T-cell (primary cell): Measurements from ENCODE around the gene CCT7. TPM values are rescaled to one million over a fixed set of nuclear protein-coding genes. Genes with fewer than 3 reads are reported as not detected.

Experiments
- ATAC-seq, 4 experiments: fragments of 200-7000 bp in 3 of 4; fragments of 150-1000 bp in 1 of 4; cut with Tn5 transposase; replicated peaks in 1 of 4; 1 replicate in 3 of 4; 2 replicates in 1 of 4; pipeline ENCODE4 v1.10.0; 2021; ENCODE audit warnings: moderate library complexity in 3 of 4, mild to moderate bottlenecking in 2 of 4, moderate number of reproducible peaks in 1 of 4
- CTCF ChIA-PET, 2 donors: fragments of 300-600 bp; sonication (Branson Sonifier 250); formaldehyde crosslinking; loops; one replicate each; lab custom pipeline; 2022; ENCODE audit warnings: antibody characterized with exemption in 2 of 2; lab: Charles Lee
- POLR2A ChIA-PET, 2 donors: fragments of 300-600 bp; sonication (Branson Sonifier 250); formaldehyde crosslinking; loops; one replicate each; lab custom pipeline; 2022; ENCODE audit warnings: antibody characterized with exemption in 2 of 2; lab: Charles Lee
- DNase-seq, 35 experiments: peaks; one replicate each; pipeline versions ENCODE4 v3.0.0 to v3.0.0-alpha.2; 2013 to 2023
- H3K27ac ChIP-seq: one replicate; pipeline ENCODE4 v1.5.1; 2013; ENCODE audit warnings: low read length
- H3K27me3 ChIP-seq, 2 experiments: replicated peaks in 1 of 2; 1 replicate in 1 of 2; 2 replicates in 1 of 2; pipeline versions ENCODE4 v1.6.1 to v1.7.0; 2013; ENCODE audit warnings: low read length in 1 of 2, mixed read lengths in 1 of 2; ENCODE audit not compliant: control insufficient read depth in 2 of 2, insufficient read depth in 2 of 2; ENCODE audit errors: extremely low read depth in 1 of 2
- H3K36me3 ChIP-seq, 2 donors: 1 replicate in 1 of 2; 2 replicates in 1 of 2; pipeline versions ENCODE4 v1.6.1 to v1.7.0; 2013; ENCODE audit warnings: low read length in 1 of 2; ENCODE audit not compliant: control insufficient read depth in 2 of 2, insufficient read depth in 1 of 2; ENCODE audit errors: extremely low read depth in 1 of 2
- H3K4me1 ChIP-seq, 2 experiments: 1 replicate in 1 of 2; 2 replicates in 1 of 2; pipeline versions ENCODE4 v1.6.1 to v1.7.0; 2013; ENCODE audit warnings: low read length in 2 of 2, mixed read lengths in 1 of 2; ENCODE audit not compliant: insufficient read depth in 2 of 2, control insufficient read depth in 1 of 2; ENCODE audit errors: extremely low read depth in 1 of 2
- H3K4me3 ChIP-seq, 2 donors: 1 replicate in 1 of 2; 2 replicates in 1 of 2; pipeline versions ENCODE4 v1.5.1 to v1.7.0; 2013; ENCODE audit warnings: mild to moderate bottlenecking in 2 of 2, low read length in 1 of 2, moderate library complexity in 1 of 2; ENCODE audit not compliant: control insufficient read depth in 1 of 2; ENCODE audit errors: extremely low read depth in 1 of 2
- H3K9me3 ChIP-seq: 2 replicates; pipeline ENCODE4 v1.7.0; 2013
- H3K27ac Mint-ChIP-seq, 2 donors: one replicate each; pipeline ENCODE4 v1.8.0; 2020 to 2021; ENCODE audit warnings: mild to moderate bottlenecking in 2 of 2, mixed read lengths in 2 of 2
- H3K27me3 Mint-ChIP-seq, 2 donors: one replicate each; pipeline ENCODE4 v1.8.0; 2021 to 2022; ENCODE audit warnings: mixed read lengths in 2 of 2
- H3K36me3 Mint-ChIP-seq: one replicate; pipeline ENCODE4 v1.8.0; 2021; ENCODE audit warnings: mixed read lengths
- H3K4me1 Mint-ChIP-seq, 3 donors: one replicate each; pipeline ENCODE4 v1.8.0; 2020 to 2022; ENCODE audit warnings: mixed read lengths in 3 of 3, mild to moderate bottlenecking in 1 of 3
- H3K4me3 Mint-ChIP-seq, 3 donors: one replicate each; pipeline ENCODE4 v1.8.0; 2020 to 2022; ENCODE audit warnings: mild to moderate bottlenecking in 3 of 3, mixed read lengths in 3 of 3, moderate library complexity in 3 of 3
- H3K9me3 Mint-ChIP-seq, 3 donors: one replicate each; pipeline ENCODE4 v1.8.0; 2020 to 2022; ENCODE audit warnings: mixed read lengths in 3 of 3
- WGBS: methylation state at CpG from one replicate; pipeline ENCODE4 v1.1.5; 2013; ENCODE audit warnings: missing lambda C conversion rate; ENCODE audit not compliant: insufficient coverage; 5-methylcytosine and 5-hydroxymethylcytosine counted together
- total RNA-seq, 35 experiments: library from RNA in 6 of 35; stranded (reverse) in 6 of 35; fragments of 120-200 nt in 1 of 35; gene quantifications; one replicate each; pipeline versions ENCODE4 v1.2.1 to v1.2.4 and lab custom pipeline; 2013 to 2026

Gene CCT7
- total RNA-seq, 5 donors from 2014 or later (not counting 1 experiment from before 2014, with no cell fraction given) = 120 to 210 (median 193) TPM

DNA sequence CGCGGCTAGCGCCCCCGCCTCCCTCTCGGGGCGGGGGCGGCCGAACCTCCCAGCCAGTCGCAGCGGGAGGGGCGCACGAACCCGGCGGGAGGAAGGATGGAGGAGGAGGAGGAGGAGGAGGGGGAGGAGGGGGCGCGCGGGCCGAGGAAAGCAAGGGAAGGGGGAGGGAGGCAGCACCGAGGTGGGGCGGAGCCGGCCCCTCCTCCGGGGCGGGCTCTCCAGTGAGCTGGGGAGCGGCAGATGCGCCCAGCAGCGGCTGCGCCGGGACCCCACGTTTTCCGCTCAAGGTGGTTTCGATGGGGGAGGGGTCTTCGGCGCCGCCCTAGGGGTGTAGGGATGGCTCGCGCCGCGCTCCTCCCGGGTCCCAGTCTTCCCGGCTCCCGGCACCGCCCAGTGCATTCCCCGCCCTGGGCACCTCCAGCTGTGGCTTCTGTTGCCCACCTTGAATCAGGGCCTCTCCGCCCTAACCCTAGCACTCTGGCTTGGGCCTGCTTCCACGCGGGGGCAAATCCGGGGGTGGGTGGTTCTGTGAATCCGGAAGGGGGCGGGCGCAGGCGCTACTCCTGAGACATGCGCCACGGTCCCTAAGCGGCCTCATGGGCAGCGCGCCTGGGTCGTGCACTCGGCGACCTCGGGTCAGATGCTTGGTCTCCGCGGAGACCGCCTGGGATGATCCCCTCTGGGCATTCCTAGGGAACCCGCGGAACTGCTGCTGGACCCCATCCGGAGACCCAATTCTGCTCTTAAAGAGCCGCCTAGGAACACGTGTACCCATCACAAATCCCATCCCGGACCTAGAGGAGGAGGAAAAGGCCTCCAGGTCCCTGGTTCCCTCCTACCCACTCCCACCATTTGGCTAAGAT is 50.4 kb downstream of the CCT7 start, which contains the start of gene FBXO41:
Gene FBXO41 (minus strand): TSS at position 183 of the 863 bp plus-strand sequence. CDS start 14,848 bp downstream, outside the sequence.
- Histone ChIP-seq H3K4me1 (peaks cover 5 to 22% of the 10 kb centered on the region in 2 experiments), H3K27ac (peak within 1 kb of the TSS; percentile 19), H3K36me3 (no peaks in the 10 kb centered on the region), H3K4me3 (peak within 1 kb of the TSS; percentile 75 to 80), H3K9me3 (no peaks in the 10 kb centered on the region), H3K27me3 (peaks cover 0 to 2% of the 10 kb centered on the region in 2 experiments)
- ATAC-seq = peak; percentile 84 to 88 (median 86)
- Mint-ChIP-seq H3K27me3 (peaks cover 6 to 13% of the 10 kb centered on the region in 2 donors), H3K4me1 (peaks cover 11 to 23% (median 19%) of the 10 kb centered on the region in 3 donors), H3K27ac (peak within 1 kb of the TSS in 1 of 2 donors; percentile 64), H3K4me3 (peak within 1 kb of the TSS; percentile 76 to 84 (median 79)), H3K36me3 (peaks cover 3% of the 10 kb centered on the region), H3K9me3 (no peaks in the 10 kb centered on the region)
- peak in 33 of 35 experiments; percentile 33 to 78 (median 54) for DNase-seq
- ChIA-PET CTCF (interaction anchor here (0.8 to 1.3 kb wide), 2 partner anchors 9 to 101 kb away, joined by 3 read pairs; partner anchors contain the start of gene ALMS1 (in 1 of the 2)), POLR2A (interaction anchor here in 1 of 2 donors (0.6 kb wide), 1 partner anchor 51 kb away, joined by 3 read pairs; the partner anchor contains the start of genes CCT7 and PRADC1)
- 2% methylated on average over 53 of the region's 69 CpGs for WGBS

DNA sequence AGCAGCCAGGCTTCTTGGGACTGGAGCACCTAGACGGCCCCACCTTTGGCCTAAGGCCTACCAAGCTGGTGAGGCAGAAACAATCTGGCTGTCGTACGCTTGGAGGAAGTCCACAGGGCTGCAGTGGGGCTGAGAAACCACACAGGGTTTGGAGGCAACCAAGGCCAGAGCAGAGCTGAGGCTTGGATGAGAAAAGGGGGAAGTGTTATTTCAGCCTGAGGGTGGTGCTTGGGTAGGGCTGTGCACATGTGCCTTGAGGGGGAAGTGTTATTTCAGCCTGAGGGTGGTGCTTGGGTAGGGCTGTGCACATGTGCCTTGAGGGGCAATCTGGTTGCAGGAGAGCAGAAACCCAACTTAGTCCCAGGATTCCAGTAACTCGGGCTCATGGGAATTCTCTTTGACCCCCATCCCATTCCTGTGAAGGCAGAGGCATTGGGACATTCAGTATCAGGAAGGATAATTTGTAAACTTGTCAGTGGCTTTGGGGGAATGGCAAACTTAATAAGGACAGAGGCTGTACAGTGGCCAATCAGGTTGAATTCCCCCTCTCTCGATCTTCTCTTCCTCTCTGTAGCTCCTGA is 51.1 kb downstream of the CCT7 start:
- H3K4me3 Mint-ChIP-seq = peak overlapping the region; percentile 66 to 79 (median 76)
- H3K4me1 ChIP-seq = peaks cover 5 to 22% of the 10 kb centered on the region in 2 experiments
- DNase-seq (peak in 2 of 35 experiments; percentile 28 to 42), ATAC-seq (peak in 3 of 4 experiments; percentile 6 to 28 (median 15))
- peaks cover 11 to 23% (median 19%) of the 10 kb centered on the region in 3 donors for H3K4me1 Mint-ChIP-seq
- peaks cover 3% of the 10 kb centered on the region for H3K36me3 Mint-ChIP-seq
- peaks cover 7 to 16% of the 10 kb centered on the region in 2 donors for H3K27me3 Mint-ChIP-seq
- H3K9me3 ChIP-seq = no peaks in the 10 kb centered on the region
- H3K36me3 ChIP-seq = no peaks in the 10 kb centered on the region
- WGBS = 46% methylated on average over 3 of the region's 5 CpGs
- peak overlapping the region; percentile 19 for H3K27ac ChIP-seq
- H3K4me3 ChIP-seq = peak overlapping the region in 1 of 2 donors; percentile 75
- no peaks in the 10 kb centered on the region for H3K9me3 Mint-ChIP-seq
- H3K27me3 ChIP-seq = peaks cover 0 to 8% of the 10 kb centered on the region in 2 experiments
- H3K27ac Mint-ChIP-seq = peak overlapping the region in 1 of 2 donors; percentile 23
- POLR2A ChIA-PET = no interaction called here
- CTCF ChIA-PET = interaction anchor here in 1 of 2 donors (1.3 kb wide), 1 partner anchor 9 kb away, joined by 3 read pairs; no protein-coding TSS in a partner anchor

DNA sequence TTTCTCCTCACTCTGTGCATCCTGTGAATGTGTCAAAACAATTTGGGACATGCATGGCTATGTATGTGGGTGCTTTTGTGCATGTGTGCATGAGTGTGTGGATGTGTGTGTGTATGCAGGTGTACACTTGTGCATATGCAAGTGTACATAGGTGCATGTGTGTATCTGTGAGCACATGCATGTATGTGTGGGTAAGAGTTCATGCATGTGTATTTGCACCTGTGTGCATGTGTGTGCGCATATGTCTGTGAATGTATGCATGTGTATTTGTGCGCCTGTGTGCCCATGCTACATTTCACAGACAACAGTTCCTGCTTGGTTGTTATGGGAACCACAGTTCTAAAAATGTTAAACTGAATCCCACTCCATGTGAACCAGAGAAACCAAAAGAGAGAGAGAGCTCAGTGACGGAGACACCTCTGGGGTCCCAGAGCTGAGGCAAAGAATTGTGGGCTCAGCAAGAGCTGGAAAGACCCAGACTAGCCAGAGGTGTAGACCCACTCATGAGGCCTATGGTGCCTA is 52.1 kb downstream of the CCT7 start:
- ATAC-seq = no peak
- Mint-ChIP-seq H3K4me3 (peak overlapping the region in 2 of 3 donors; percentile 66 to 76), H3K27me3 (peaks cover 16 to 26% of the 10 kb centered on the region in 2 donors), H3K36me3 (no peaks in the 10 kb centered on the region), H3K9me3 (no peaks in the 10 kb centered on the region), H3K27ac (no peak overlapping the region), H3K4me1 (peaks cover 15 to 31% (median 26%) of the 10 kb centered on the region in 3 donors)
- ChIA-PET CTCF (no interaction called here), POLR2A (no interaction called here)
- Histone ChIP-seq H3K4me3 (no peak overlapping the region), H3K4me1 (peaks cover 7 to 27% of the 10 kb centered on the region in 2 experiments), H3K9me3 (no peaks in the 10 kb centered on the region), H3K27me3 (peaks cover 0 to 16% of the 10 kb centered on the region in 2 experiments), H3K27ac (no peak overlapping the region), H3K36me3 (no peaks in the 10 kb centered on the region)
- no peak for DNase-seq
- WGBS = 100% methylated on average over 2 of the region's 3 CpGs

DNA sequence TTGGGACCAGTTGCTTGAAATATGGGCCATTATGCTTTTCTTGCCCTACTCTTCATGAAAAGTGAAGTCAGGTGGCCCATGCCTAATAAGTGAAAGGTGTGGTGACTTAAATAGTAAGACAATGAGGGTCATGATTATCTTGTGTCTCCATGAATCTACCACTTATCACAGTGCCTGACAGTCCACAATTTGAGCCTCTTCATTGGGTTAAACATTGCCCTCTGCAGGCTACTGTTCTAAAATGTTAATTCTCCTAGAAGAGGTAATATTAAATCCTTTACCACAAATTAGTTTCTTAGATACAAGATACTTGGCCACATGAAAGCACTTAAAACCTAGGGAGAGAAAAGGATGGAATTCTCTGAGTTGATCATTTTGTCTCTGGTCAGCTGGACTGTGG is 55.2 kb downstream of the CCT7 start:
- H3K36me3 ChIP-seq = no peaks in the 10 kb centered on the region
- peaks cover 6 to 38% of the 10 kb centered on the region in 2 experiments for H3K27me3 ChIP-seq
- Mint-ChIP-seq H3K27me3 (peaks cover 20 to 41% of the 10 kb centered on the region in 2 donors), H3K9me3 (no peaks in the 10 kb centered on the region), H3K4me3 (no peak overlapping the region), H3K36me3 (no peaks in the 10 kb centered on the region), H3K4me1 (peaks cover 10 to 34% (median 31%) of the 10 kb centered on the region in 3 donors), H3K27ac (no peak overlapping the region)
- ATAC-seq (no peak), DNase-seq (no peak)
- no peak overlapping the region for H3K27ac ChIP-seq
- no peak overlapping the region for H3K4me3 ChIP-seq
- POLR2A ChIA-PET = interaction anchor here in 1 of 2 donors (0.6 kb wide), 1 partner anchor 443 kb away, joined by 3 read pairs; no protein-coding TSS in a partner anchor
- H3K9me3 ChIP-seq = no peaks in the 10 kb centered on the region
- CTCF ChIA-PET = interaction anchor here (0.5 to 2.8 kb wide), 3 partner anchors 56 to 552 kb away, joined by 4 to 11 read pairs (median 7); partner anchors contain the start of genes PRADC1 (in 2 of the 2) and CCT7 (in 1 of the 2)
- peaks cover 22 to 40% of the 10 kb centered on the region in 2 experiments for H3K4me1 ChIP-seq

DNA sequence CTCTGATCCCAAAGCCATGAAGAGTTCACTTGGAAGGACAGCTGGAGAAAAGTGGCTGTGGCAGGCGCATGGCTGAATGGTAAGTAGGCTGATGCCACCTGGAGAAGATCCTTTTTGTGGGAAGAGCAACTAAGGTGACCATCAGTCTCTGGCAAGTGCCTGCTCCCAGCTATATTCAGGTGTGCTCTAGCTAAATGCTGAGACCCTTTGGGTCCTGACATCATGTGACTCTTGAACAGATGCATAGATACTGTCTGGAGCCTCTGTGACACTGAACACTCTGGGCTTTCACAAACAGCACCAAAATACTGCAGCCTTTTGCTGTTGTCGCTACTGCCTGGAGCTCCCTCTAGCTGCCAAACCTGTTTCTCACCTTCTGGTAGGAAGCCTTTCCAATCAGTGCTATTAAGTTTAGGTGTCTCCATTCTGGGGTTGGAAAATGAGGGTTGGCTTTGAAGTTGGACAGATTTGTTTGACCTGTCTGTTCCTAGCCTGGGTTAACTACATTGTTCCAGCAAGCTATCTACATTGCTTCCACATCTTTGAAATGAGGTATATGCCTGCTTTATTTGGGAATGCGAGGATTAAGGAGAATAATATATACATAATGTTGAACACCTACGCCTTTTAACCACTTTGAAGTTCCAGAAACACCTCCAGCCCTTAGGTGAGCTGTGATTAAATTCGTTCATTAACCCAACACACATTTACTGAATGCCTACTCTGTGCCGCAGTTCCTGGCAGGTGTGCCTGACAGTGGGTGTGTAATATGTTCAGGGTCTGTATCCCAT is 56.1 kb downstream of the CCT7 start:
- Histone ChIP-seq H3K27ac (no peak overlapping the region), H3K9me3 (no peaks in the 10 kb centered on the region), H3K27me3 (peaks cover 14 to 39% of the 10 kb centered on the region in 2 experiments), H3K4me3 (no peak overlapping the region), H3K4me1 (peaks cover 19 to 31% of the 10 kb centered on the region in 2 experiments), H3K36me3 (no peaks in the 10 kb centered on the region)
- Mint-ChIP-seq H3K36me3 (no peaks in the 10 kb centered on the region), H3K4me3 (peak overlapping the region in 2 of 3 donors; percentile 11 to 77), H3K27me3 (peaks cover 24 to 46% of the 10 kb centered on the region in 2 donors), H3K4me1 (peaks cover 10 to 29% (median 25%) of the 10 kb centered on the region in 3 donors), H3K27ac (no peak overlapping the region), H3K9me3 (no peaks in the 10 kb centered on the region)
- DNase-seq = peak in 22 of 35 experiments; percentile 19 to 67 (median 40)
- 100% methylated on average over 1 of the region's 6 CpGs for WGBS
- ATAC-seq = no peak
- ChIA-PET POLR2A (no interaction called here), CTCF (interaction anchor here (0.5 to 2.8 kb wide), 8 partner anchors 10 to 94 kb away, joined by 3 to 11 read pairs (median 6); partner anchors contain the start of genes PRADC1 (in 2 of the 2) and CCT7 (in 1 of the 2))
